Fibroblast of lung (primary cell): ENCODE measurements around the gene PKN1. TPM values are rescaled to one million over a fixed set of nuclear protein-coding genes. Genes with fewer than 3 reads are reported as not detected.

Experiments
- DNase-seq, 2 donors: peaks; one replicate each; pipeline versions ENCODE4 v3.0.0 to v3.0.0-alpha.2; 2010; ENCODE audit warnings: low read depth in 2 of 2
- H2AFZ ChIP-seq: 2 replicates; pipeline ENCODE4 v1.5.1; 2012; ENCODE audit warnings: low read length, control low read depth, inconsistent platforms
- H3K27ac ChIP-seq: 2 replicates; pipeline ENCODE4 v1.5.1; 2011; ENCODE audit warnings: low read length, control low read depth; ENCODE audit not compliant: insufficient read depth
- H3K27me3 ChIP-seq: 2 replicates; pipeline ENCODE4 v1.5.1; 2011; ENCODE audit warnings: mild to moderate bottlenecking, low read length; ENCODE audit not compliant: control insufficient read depth, insufficient read depth
- H3K36me3 ChIP-seq: 2 replicates; pipeline ENCODE4 v1.5.1; 2011; ENCODE audit warnings: low read length; ENCODE audit not compliant: control insufficient read depth, insufficient read depth
- H3K4me1 ChIP-seq: 2 replicates; pipeline ENCODE4 v1.5.1; 2011; ENCODE audit warnings: low read length; ENCODE audit not compliant: control insufficient read depth, insufficient read depth; ENCODE audit errors: extremely low read depth
- H3K4me2 ChIP-seq: 2 replicates; pipeline ENCODE4 v1.5.1; 2011; ENCODE audit warnings: low read length, control low read depth; ENCODE audit not compliant: insufficient read depth; ENCODE audit errors: extremely low read depth
- H3K4me3 ChIP-seq, 4 experiments: fragments of 200-600 bp in 1 of 4; sonication (generic) in 1 of 4; replicated peaks in 1 of 4; 2 replicates each; pipeline ENCODE4 v1.5.1; 2011 to 2016; ENCODE audit warnings: low read length in 4 of 4, low read depth in 3 of 4, mild to moderate bottlenecking in 3 of 4, control low read depth in 2 of 4, inconsistent platforms in 1 of 4, mixed read lengths in 1 of 4; ENCODE audit not compliant: insufficient read depth in 1 of 4; ENCODE audit errors: control extremely low read depth in 1 of 4
- H3K79me2 ChIP-seq: 2 replicates; pipeline ENCODE4 v1.5.1; 2012; ENCODE audit warnings: mild to moderate bottlenecking, low read length, inconsistent platforms; ENCODE audit not compliant: control insufficient read depth, insufficient read depth
- H3K9ac ChIP-seq: 2 replicates; pipeline ENCODE4 v1.5.1; 2011; ENCODE audit warnings: mild to moderate bottlenecking, low read length, control low read depth; ENCODE audit not compliant: insufficient read depth
- H3K9me3 ChIP-seq: 2 replicates; pipeline ENCODE4 v1.5.1; 2012; ENCODE audit warnings: low read depth, low read length; ENCODE audit not compliant: control insufficient read depth, insufficient read depth
- H4K20me1 ChIP-seq: 2 replicates; pipeline ENCODE4 v1.5.1; 2011; ENCODE audit warnings: low read length; ENCODE audit not compliant: control insufficient read depth, insufficient read depth; ENCODE audit errors: extremely low read depth
- CTCF ChIP-seq, 2 donors: IDR thresholded peaks in 1 of 2; conservative IDR thresholded peaks in 1 of 2; 1 replicate in 1 of 2; 2 replicates in 1 of 2; pipeline ENCODE4 v1.5.1; 2011 to 2012; ENCODE audit warnings: low read length in 2 of 2, control low read depth in 1 of 2, inconsistent platforms in 1 of 2, low read depth in 1 of 2, mild to moderate bottlenecking in 1 of 2
- EZH2 ChIP-seq: IDR thresholded peaks from 2 replicates; pipeline ENCODE4 v1.5.1; 2012; ENCODE audit warnings: low read length, control low read depth, mild to moderate bottlenecking; ENCODE audit errors: missing control alignments
- polyA plus RNA-seq, 2 donors: library from polyadenylated mRNA; depleted of rRNA in 1 of 2; stranded (reverse) in 1 of 2; unstranded in 1 of 2; fragments of >200 nt; gene quantifications; 2 replicates each; pipeline ENCODE4 v1.2.1, GENCODE V29; 2011 to 2012; ENCODE audit warnings: missing spikeins in 1 of 2
- total RNA-seq: library from RNA; depleted of rRNA; stranded (reverse); fragments of >200 nt; gene quantifications from 2 replicates; pipeline ENCODE4 v1.2.1, GENCODE V29; 2014

The PKN1 gene
- total and polyA plus RNA-seq, 2 donors (not counting 1 experiment from before 2014, with no cell fraction given) = 43.2 to 141 TPM

GRCh38 chr19:14479975-14480699 is 47.0 kb downstream of the PKN1 start:
- peaks cover 19% of the 10 kb centered on the region for H3K4me1 ChIP-seq
- H3K27ac ChIP-seq = peak overlapping the region; percentile 27
- H3K4me3 ChIP-seq = no peak overlapping the region
- no peak overlapping the region for H2AFZ ChIP-seq
- no peaks in the 10 kb centered on the region for H3K27me3 ChIP-seq
- no peaks in the 10 kb centered on the region for H3K9me3 ChIP-seq
- no peaks in the 10 kb centered on the region for H3K79me2 ChIP-seq
- H4K20me1 ChIP-seq = no peaks in the 10 kb centered on the region
- H3K36me3 ChIP-seq = peaks cover 19% of the 10 kb centered on the region
- TF ChIP-seq EZH2 (no peak), CTCF (conservative IDR thresholded peaks at IDR 0.05 in 1 of 2, IDR thresholded peaks at IDR 0.05 in 1 of 2; ENCODE audit: low read depth in 1 of 2, low read length in 2 of 2) (peak; percentile 65 to 76)
- no peak overlapping the region for H3K9ac ChIP-seq
- DNase-seq = peak; percentile 22 to 32
- no peak overlapping the region for H3K4me2 ChIP-seq

DNA sequence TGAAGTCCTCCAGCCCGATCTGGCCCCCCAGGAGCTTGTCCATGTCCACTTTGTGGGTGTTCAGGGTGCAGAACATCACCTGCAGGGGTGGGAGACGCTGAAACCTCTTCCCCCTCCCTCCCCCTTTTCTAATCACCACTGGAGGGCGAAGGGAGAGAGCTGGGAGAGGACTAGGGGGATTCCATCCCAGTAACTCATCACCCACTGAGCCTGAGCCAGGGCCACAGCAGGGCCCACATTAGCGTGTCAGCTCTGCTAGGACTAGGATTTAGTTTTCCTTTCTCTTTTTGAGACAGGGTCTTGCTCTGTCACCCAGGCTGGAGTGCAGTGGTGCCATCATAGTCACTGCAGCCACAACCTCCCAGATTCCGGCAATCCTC is 47.6 kb downstream of the PKN1 start:
- Histone ChIP-seq H3K9me3 (no peaks in the 10 kb centered on the region), H3K9ac (no peak overlapping the region), H3K4me3 (no peak overlapping the region), H3K27ac (peak overlapping the region; percentile 27), H3K4me2 (no peak overlapping the region), H3K79me2 (no peaks in the 10 kb centered on the region), H3K27me3 (no peaks in the 10 kb centered on the region), H2AFZ (no peak overlapping the region), H3K36me3 (peaks cover 19% of the 10 kb centered on the region), H4K20me1 (no peaks in the 10 kb centered on the region), H3K4me1 (peaks cover 19% of the 10 kb centered on the region)
- TF ChIP-seq CTCF (conservative IDR thresholded peaks at IDR 0.05 in 1 of 2, IDR thresholded peaks at IDR 0.05 in 1 of 2; ENCODE audit: low read depth in 1 of 2, low read length in 2 of 2) (no peak), EZH2 (no peak)
- DNase-seq = peak; percentile 26 to 71

GRCh38 chr19:14482172-14482941 is 49.3 kb downstream of the PKN1 start:
- Histone ChIP-seq H3K9me3 (no peaks in the 10 kb centered on the region), H3K4me2 (no peak overlapping the region), H2AFZ (no peak overlapping the region), H3K4me1 (peaks cover 4% of the 10 kb centered on the region), H3K36me3 (peaks cover 21% of the 10 kb centered on the region), H3K4me3 (no peak overlapping the region), H4K20me1 (no peaks in the 10 kb centered on the region), H3K79me2 (peaks cover 4% of the 10 kb centered on the region), H3K27ac (no peak overlapping the region), H3K9ac (no peak overlapping the region), H3K27me3 (no peaks in the 10 kb centered on the region)
- TF ChIP-seq EZH2 (no peak), CTCF (conservative IDR thresholded peaks at IDR 0.05 in 1 of 2, IDR thresholded peaks at IDR 0.05 in 1 of 2; ENCODE audit: low read depth in 1 of 2, low read length in 2 of 2) (no peak)
- no peak for DNase-seq
